GM18873 (cell line): Measurements from ENCODE around the gene OR2A5.
"Not testable (repeated sequence)": the region's sequence is repeated elsewhere in the genome, so short reads cannot be mapped to it uniquely, and the experiment has no call there.

Experiments used
- ATAC-seq: cut with Tn5 transposase; IDR thresholded peaks from one replicate; pipeline ENCODE4 v1.9.1; 2021; ENCODE audit warnings: mild to moderate bottlenecking, moderate library complexity, moderate number of reproducible peaks; ENCODE audit not compliant: unreplicated experiment, low FRiP score

The OR2A5 gene, protein sequence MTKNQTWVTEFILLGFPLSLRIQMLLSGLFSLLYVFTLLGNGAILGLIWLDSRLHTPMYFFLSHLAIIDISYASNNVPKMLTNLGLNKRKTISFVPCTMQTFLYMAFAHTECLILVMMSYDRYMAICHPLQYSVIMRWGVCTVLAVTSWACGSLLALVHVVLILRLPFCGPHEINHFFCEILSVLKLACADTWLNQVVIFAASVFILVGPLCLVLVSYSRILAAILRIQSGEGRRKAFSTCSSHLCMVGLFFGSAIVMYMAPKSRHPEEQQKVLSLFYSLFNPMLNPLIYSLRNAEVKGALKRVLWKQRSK

DNA sequence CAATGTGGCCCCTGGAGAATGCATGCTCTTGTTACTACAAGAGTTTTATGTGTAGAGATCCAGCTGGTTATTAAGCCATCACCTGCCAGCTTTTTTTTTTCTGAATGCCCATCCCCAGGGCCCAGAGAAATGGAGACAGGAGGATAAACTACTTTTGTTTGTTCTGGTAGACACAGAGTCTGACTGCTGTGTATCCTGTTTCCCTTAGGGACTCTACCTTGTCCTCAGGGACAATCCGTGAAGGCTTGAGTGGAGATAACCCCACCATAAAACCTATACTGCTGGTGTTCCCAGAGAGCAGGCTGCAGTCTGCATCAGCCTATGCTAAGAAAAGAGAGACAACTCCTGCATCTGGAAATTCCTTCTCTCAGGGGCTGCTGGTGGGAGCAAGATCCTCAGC lies at the start of gene OR2A5:
Gene OR2A5 (plus strand): TSS at position 301 of the 400 bp plus-strand sequence. CDS start 1,454 bp downstream, outside the sequence.
- ATAC-seq: no peak

DNA sequence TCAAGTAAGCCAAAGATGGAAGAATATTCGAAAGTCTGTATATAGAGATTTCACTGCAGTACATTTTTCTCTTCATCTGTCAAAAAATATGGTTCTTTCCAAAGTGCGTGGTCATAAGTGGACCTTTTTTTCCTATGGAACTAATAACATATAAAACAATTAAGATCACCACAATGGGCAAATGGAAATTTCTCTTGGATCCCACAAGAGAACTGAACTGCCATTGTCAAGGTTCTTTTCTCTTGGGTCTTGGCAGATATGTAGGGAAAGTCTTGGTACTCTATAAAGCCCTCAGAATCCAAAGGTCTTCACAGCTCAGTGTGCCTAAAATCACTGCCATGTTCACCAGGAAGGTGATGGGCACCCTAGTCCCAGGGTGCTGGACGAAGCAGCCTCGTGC lies 48.7 kb upstream of the OR2A5 start, which contains the start of gene OR6B1:
Gene OR6B1 (plus strand): TSS at position 301 of the 400 bp plus-strand sequence. CDS start 3,677 bp downstream, outside the sequence.
- ATAC-seq: no peak

DNA sequence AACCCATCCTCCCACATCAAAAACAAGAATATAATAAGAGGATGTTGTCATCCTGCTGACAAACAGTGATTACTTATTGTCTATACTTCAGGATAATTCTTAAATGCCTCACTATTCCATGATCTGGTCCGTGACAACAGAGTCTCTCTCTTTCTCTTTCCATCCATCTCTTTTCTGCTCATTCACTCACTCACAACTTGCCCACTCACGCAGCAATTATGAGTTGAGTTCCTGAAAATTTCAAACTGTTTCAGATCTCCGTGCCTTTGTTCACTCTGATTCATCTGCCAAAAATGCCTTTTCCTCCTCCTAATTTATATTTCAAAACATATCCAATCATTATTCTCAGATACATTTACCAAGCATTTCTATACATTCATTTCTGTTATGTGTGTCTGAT lies 47.2 kb upstream of the OR2A5 start:
- ATAC-seq: no peak

DNA sequence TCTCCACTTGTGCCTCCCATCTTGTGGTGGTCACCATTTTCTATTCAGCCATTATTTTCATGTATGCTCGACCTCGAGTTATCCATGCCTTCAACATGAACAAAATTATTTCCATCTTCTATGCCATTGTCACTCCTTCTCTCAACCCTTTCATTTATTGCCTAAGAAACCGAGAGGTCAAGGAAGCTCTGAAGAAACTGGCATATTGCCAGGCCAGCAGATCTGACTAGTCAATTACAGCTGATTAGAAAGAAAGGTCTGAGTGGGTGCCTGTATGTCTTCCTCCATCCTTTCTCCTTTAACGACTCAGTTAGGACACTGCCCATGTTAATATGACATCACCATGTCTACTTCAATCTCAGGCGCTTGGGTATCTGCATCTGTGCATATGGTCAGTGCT lies 44.0 kb upstream of the OR2A5 start:
- no peak for ATAC-seq

DNA sequence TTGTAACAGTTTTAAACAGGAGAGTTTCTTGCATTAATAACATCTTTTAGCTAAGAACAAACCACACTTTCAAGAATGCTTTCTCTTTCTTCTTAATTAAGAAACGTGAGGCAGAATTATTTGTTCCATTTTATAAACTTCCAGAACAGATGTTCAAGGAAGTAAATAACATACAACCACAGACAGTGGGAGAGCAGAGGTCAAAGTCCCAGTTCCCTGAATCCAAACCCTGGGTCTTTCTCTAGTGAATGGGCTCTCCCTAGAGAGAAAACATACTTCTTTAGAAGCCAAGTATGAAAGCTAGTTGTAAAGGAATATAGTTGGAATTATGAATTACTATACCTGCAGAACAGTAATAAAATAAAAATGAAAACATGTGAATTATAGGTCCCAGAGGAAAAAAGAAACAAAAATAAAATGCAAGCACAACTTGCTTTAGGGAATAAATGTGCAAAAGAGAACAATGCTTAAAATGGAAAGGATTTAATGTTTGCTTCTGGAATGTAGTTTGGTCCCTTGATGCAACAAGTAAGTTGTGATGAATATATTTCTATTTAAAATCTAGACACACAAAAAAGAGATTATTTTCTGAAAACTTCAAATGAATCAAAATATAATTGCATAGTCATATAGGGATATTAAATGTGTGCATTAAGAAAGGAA lies 42.6 kb upstream of the OR2A5 start:
- ATAC-seq: no peak

DNA sequence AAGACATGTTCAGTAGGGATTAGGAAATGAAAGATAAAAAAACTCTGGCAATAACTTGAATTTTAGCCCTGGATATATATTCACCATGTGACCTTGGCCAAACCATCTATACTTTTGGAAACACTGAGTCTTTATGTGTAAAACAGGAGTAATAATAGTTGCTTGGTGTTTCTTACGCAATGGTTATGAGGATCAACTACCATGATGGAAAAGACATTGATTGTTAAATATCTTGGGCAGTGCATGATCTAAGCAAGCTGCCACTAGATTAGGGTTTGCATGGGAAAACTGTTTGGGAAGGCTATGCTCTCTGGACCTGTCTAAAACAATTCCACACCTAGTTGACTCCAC lies 42.1 kb upstream of the OR2A5 start:
- no peak for ATAC-seq

DNA sequence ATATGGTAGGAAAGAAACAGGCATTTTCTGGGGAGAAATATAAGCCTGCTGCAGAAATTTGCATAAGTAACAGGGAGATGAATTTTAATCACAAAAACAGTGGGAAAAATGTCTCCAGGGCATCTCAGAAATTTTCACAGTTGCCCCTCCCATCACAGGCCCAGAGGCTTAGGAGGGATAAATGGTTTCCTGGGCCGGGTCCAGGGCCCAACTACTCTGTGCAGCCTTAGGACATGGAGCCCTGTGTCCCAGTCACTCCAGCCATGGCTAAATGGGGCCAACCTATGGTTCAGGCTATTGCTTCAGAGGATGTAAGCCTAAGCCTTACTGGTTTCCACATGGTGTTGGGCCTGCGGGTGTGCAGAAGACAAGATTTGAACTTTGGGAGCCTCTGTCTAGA lies 39.4 kb upstream of the OR2A5 start:
- no peak for ATAC-seq

DNA sequence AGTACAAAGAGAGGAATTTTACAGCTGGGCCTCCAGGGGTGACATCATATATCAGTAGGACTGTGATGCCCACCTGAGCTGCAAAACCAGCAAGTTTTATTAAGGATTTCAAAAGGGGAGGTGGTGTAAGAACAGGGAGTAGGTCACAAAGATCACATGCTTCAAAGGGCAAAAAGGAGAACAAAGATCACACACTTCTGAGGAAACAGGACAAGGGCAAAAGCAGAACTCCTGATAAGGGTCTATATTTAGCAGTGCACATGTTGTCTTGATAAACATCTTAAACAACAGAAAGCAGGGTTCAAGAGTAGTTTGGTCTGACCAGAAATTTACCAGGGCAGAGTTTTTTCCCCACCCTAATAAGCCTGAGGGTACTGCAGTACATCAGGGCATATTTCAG lies 38.7 kb upstream of the OR2A5 start:
- ATAC-seq: not testable (repeated sequence)

DNA sequence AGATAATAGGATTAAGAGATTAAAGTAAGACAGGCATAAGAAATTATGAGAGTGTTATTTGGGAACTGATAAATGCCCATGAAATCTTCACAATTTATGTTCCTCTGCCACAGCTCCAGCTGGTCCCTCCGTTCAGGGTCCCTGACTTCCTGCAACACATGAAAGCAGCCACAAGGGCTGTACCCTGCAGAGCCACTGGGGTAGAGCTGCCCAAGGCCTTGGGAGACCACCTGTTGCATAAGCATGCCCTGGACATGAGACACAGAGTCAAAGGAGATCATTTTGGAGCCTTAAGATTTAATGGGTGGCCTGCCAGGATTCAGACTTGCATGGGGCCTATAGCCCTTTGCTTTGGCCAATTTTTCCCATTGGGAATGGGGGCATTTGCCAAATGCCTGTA lies 37.9 kb upstream of the OR2A5 start:
- ATAC-seq: not testable (repeated sequence)

DNA sequence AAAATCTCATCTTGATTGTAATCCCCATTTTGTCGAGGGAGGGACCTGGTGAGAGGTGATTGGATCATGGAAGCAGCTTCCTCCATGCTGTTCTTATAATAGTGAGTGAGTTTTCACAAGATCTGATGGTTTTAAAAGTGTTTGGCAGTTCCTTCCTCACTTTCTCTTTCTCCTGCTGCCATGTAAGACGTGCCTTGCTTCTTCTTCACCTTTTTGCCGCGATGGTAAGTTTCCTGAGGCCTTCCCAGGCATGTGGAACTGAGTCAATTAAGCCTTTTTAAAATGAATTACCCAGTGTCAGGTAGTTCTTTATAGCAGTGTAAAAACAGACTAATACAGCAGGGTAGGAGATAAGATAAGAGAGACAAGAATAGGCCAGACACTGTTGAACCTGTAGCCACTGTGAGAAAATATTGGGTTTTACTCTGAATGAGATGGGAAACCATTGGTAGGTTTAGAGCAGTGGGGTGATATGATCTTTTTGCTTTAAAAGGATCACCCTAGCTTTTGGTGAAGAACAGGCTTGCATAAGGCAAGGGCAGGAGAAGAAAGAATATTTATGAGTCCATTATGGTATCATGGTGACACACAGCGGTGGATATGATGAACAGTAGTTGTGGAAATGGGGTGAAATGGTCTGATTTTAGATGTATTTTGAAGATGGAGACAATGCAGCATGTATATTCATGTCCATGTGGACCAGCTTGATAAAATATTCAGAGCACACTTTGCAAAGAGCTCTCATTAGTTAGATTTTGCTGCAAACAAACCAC lies 37.1 kb upstream of the OR2A5 start:
- no peak for ATAC-seq

DNA sequence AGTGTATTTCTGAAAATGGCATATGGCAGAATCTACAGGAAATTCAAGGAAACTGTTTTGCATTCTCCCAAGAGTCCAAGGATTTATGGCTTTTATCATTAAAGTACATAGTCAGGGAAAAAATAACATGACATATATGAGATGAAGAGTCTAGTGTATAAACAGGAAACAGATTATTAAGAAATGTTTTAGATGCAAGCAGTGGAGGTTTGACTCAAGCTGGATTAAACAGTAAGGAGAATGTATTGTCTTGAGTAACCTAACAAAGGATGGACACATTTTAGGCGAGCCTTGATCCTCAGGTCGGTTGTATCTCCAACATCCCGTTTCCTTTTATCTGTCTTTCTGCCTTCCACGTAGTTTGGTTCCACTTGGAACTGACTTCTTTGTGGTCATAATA lies 30.7 kb upstream of the OR2A5 start:
- no peak for ATAC-seq

DNA sequence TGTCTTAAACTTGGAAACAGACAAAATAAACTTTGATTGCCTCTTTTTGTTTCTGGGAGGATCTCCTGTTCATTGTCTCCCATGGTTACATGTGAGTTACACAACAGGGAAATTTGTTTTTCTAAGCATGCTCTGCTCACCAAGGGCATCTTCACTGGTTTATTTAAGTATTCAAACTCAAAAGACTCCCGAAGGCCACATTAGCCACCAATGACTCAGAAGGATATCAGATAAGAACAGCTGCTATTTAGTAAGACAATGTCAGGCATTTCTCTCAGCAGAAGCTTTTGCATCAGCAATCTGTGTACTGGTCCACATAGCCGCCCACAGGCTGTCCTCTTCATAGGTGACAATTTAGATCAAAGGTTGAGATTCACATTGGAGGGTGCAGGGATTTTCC lies 29.3 kb upstream of the OR2A5 start:
- no peak for ATAC-seq

DNA sequence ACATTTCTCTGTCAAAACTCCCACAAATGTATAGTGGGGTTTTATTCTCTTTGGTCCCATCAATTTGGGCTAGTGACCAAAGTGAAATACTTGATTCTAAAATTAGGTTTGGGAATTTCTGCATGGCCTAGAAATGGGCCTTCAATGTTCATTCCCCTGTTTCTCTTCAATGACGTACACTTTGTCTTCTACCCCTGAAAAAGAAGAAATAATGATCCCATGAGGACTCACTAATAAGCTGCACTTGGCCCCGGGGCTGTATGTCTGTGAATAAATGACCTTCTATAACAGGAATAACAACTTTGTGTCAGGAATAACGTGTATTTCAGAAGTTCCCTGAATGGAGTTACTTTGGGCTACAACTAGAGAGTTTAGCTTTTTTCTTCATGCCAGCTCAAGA lies 28.4 kb upstream of the OR2A5 start:
- ATAC-seq: no peak

DNA sequence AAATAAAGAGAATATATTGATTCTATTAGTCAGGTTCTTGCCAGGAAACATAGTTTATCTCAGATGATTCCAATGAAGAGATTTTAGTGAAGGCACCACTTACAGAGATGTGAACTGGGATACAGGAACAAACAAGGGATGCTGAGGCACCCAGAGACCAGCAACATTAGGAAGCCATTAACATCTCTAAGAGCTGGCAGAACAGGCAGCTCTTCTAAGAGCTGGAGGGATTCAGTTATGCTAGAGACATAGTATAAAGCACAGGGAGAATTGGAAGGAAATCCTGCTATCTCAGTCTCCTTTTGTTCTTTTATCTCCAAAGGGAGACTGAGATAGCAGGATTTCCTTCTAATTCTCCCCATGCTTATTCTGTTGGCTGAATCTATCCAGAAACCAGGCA lies 26.6 kb upstream of the OR2A5 start:
- no peak for ATAC-seq

DNA sequence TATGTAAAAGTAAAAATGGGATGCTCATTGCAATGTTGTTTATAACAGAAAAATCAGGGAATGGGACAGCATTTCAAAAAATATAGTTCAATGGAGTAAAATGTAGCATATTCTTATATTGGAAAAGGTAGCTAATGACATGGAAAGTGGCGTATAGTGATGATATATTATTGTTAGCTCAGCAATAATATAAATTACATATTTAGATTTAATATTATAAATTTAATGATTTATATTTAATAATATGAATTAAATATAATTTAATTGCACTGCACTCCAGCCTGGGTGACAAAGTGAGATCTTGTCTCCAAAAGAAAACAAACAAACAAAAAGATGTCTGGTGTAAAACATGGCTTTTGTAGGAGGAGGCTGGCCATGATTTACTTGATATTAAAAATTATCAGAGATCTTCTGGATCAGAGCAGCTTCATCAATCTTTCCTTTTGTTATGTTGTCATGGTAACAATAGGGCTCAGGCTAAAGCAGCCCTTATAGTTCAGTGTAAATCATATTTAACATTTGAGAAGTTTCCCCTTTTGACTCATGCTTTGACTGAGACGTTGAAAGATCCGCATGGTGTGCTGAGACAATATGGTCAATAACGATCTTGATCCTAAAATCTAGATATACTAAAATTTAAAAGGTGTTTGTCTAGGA lies 25.4 kb upstream of the OR2A5 start:
- no peak for ATAC-seq

DNA sequence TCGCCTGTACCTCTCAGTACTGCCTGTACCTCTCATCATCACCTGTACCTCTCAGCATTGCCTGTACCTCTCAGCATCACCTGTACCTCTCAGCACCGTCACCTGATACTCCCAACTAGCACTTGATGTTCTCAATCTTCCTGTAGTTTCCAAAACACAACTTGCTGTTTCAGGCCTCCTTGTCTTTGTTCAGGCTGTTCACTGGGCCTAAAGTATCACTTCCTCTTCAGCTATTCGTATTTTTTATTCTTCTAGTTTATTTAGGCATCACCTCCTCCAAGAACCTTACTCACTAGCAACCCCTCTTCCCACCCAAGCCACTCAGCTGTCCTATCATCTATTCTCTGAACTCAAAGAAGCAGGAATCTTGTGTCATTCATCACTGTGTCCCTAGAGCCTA lies 24.5 kb upstream of the OR2A5 start:
- no peak for ATAC-seq

DNA sequence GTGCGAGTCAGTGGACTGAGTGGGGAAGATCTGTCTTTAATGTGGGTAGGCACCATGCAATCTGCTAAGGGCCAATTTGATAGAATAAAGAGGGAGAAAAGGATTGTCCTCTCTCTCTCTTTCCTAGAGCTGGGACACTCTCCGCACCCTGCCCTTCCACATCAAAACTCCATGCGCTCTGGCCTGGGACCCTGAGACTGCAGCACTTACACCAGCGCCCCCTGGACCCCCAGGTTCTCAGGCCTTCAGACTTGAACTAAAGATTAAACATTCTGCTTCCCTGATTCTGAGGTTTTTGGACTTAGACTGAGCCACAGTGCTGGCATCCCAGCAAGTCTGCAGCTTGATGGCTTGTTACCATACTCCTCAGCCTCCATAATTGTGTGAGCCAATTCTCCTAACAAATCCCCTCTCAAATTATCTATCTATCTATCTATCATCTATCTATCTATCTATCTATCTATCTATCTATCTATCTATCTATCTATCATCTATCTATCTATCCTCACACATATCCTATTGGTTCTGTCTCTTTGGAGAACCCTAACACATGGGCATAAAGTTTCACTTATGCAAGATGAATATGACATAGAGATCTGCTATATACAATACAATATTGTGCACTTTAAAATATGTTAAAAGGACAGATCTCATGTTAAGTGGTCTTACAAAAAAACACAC lies 22.4 kb upstream of the OR2A5 start:
- no peak for ATAC-seq

DNA sequence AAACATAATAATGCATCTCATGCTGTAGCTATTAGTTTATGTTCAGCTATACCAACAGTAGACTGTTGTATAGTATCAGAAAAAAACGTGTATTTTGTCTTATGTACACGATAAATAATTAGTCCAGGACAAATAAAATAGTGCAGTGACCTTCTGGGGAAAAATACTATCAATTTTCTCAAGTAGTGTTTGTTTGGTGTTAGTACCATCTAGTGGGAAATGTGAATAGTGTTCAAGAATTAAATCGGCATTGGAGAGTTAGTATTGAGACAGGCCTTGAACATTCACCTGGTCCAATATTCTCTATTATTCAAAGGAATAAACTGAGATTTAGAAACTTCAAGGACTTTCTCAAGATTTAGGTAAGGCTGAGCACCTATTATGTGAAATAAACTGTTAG lies 21.7 kb upstream of the OR2A5 start:
- no peak for ATAC-seq

DNA sequence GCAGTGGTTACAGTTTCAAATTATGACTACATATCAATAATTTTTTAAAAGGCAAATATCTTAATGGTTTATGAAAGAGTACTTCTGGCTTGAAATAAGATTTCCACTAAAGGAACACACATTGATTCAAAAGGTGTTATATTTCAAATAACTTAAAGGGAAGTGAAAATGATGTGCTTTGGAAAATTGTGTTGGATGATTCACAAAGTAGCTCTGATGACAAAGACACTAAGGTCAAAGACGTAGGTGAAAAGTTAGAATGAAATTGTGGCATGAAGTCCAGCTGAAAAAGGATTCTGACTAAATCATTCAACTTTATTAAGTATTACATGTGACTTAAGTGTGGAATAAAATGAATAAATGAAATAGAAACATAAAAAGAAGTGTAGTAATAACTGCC lies 20.8 kb upstream of the OR2A5 start:
- no peak for ATAC-seq

DNA sequence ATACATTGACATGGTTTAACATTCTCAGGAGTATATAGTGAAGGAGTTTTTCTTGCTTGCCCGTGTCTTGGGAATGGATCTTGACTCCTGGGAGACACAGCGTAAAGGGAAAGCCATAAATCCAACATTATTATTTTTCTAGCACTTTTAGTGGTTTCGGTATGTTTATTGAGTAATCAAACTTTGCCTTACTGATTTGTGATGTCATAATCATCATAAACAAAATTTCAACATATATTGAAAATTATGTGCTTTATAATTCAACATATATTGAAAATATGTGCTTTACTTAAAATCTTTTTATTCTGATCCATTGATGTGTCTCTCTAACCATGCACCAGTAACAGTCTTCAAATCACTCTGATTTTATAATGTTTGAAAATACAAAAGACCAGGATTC lies 20.2 kb upstream of the OR2A5 start:
- no peak for ATAC-seq
